RCC 7860 (cell line): ENCODE data around the gene NUP98.
"Not testable (repeated sequence)": the region's sequence is repeated elsewhere in the genome, so short reads cannot be mapped to it uniquely, and the experiment has no call there.

Source experiments
- DNase-seq: peaks from one replicate; pipeline ENCODE4 v3.0.0-alpha.2; 2015; ENCODE audit warnings: low spot score
- FAIRE-seq: peaks from 2 replicates; lab custom pipeline; 2012; peaks lifted over from hg19 to GRCh38; lab: Jason Lieb, UNC

NUP98 gene

DNA sequence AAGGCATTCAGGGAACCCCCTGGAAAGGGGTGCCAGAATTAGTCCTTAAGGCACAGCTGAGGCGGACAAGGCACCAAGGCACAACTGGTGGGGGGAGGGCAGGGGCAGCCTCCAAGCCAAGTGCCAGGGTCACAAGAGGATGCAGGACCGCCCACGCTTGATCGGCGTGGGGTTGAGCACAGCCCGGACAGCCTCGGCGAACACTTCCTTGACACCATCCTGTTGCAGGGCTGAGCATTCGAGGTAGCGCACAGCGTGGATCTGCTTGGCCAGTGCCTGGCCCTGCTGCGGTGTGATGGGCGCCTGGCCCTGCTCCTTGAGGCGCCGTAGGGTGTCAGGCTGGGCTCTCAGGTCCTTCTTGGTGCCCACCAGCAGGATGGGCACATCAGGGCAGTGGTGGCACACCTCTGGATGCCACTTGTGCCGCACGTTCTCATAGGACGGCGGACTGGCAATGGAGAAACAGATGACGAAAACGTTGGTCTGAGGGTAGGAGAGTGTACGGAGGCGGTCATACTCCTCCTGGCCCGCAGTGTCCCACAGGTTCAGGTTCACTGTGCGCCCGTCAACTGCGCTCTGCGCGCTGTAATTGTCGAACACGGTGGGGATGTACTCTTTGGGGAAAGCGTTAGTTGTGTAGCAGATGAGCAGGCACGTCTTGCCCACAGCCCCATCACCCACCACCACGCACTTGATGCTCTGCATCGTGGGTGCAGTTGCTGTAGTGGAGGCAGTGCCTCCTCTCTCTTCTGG lies 30.3 kb upstream of the NUP98 start:
- FAIRE-seq (no peak), DNase-seq (no peak)

GRCh38 chr11:3826721-3827120 lies 29.4 kb upstream of the NUP98 start:
- DNase-seq = no peak
- no peak for FAIRE-seq

DNA sequence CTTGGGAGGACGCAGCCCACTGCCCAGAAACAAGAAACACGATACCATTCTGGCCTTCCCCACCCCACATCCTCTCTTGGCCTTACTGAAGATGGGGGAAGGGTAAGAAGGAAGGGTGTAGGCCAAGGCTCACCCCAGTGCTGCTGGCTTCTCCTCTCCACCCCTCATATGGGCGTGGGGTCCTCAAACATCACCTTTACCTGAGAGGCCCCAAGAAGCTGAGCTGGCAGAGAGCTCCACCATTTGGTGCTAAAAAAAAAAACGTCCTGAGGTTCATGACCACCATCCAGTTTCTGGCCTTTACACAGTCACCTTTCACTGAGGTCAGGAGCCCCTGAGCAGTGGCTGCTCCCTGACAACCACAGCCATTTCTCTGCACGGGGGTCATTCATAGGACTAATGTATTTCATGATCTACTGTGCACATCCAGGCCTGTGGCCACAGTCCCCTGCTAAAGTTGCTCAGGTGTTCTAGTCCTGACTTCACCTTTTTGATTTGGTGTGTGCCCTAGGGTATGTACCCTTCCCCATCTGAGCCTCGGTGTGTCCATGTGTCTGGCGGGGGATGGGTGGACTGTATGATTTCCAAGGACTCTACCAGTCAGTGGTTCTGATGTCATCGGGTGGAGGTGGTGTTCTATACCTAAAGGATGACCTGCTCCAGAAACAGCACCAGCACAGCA lies 28.3 kb upstream of the NUP98 start:
- no peak for FAIRE-seq
- no peak for DNase-seq

DNA sequence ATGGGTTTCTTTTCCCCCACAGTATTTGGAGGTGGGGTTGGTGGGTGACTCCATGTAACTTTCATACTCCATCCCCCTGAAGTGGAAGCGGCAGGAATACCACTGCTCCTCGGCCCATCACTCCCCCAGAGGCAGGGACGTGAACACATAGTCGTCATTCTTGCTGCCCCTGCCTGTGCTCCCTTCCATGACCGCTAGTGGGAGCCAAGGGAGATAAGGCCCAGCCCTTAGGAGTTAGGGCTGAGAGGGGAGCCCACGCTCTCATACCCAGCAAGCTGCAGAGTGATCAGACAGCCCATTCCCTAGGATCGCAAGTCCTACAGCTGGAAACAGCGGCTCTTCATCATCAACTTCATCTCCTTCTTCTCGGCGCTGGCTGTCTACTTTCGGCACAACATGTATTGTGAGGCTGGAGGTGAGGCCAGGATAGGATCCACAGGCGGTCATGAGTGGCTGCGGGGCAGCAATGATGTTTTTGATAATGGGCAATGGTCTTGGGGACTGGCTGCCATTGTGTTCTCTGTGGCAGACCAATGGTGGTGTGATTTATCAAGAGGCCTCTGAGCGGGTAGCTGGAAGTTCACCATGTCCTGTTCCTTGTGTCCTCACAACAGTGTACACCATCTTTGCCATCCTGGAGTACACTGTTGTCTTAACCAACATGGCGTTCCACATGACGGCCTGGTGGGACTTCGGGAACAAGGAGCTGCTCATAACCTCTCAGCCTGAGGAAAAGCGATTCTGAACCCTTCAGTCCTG lies 27.5 kb upstream of the NUP98 start:
- DNase-seq (no peak), FAIRE-seq (no peak)

GRCh38 chr11:3823762-3824506 lies 26.6 kb upstream of the NUP98 start:
- DNase-seq (no peak), FAIRE-seq (no peak)

- DNase-seq (peak; percentile 48), FAIRE-seq (peak; percentile 65)
Measured at GRCh38 chr11:3823303-3823702, 25.9 kb upstream of the NUP98 start.

- DNase-seq = no peak
- FAIRE-seq = no peak
Measured at GRCh38 chr11:3822312-3822711, 25.0 kb upstream of the NUP98 start.

DNA sequence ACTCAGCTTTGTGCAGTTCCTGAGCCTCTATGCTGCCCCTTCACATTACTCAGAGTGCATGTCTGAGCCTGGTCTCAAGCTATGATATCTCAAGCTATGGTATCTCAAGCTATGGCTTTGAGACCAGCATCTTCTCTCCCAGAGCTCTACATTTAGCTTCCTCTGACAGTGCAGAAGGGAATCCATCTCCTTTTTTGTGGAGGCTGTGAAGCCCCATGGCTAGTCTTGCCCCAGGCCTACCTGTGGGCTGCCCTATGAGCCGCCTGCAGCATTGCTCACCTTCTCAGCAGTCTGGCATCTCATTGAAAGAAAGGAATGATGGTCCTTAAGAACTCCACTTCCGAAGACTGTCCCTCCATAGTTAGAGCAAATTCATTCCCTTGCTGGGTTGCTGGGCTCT lies 23.6 kb upstream of the NUP98 start:
- no peak for FAIRE-seq
- DNase-seq = no peak

DNA sequence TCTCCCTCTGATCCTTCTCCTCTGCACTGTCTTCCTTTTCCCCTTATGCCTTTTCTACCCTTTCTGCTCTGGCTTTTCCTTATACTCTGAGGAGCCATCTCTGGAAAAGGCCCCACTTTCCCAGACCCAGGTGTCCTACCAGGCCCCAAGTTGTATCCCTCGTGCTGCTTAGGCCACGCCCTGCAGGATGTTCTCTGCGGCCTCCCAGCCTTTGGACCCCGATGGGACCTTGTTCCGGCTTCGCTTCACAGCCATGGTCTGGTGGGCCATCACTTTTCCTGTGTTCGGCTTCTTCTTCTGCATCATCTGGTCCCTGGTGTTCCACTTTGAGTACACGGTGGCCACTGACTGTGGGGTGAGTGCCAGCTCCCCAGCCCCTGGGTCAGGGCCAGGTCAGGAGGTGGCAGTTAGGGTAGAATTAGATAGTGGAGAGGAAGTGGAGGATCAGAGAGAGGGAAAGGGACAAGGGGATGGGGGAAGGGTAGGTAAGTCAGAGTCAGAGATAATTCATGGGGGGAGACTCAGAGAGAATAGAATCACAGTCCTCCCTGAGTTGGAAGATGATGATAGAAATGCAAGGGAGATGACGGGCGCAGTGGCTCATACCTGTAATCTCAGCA lies 19.9 kb upstream of the NUP98 start:
- DNase-seq (no peak), FAIRE-seq (no peak)

- FAIRE-seq = no peak
- DNase-seq = no peak
Measured at GRCh38 chr11:3816673-3817072, 19.3 kb upstream of the NUP98 start.

GRCh38 chr11:3815845-3816244 lies 18.5 kb upstream of the NUP98 start:
- DNase-seq (no peak), FAIRE-seq (no peak)

DNA sequence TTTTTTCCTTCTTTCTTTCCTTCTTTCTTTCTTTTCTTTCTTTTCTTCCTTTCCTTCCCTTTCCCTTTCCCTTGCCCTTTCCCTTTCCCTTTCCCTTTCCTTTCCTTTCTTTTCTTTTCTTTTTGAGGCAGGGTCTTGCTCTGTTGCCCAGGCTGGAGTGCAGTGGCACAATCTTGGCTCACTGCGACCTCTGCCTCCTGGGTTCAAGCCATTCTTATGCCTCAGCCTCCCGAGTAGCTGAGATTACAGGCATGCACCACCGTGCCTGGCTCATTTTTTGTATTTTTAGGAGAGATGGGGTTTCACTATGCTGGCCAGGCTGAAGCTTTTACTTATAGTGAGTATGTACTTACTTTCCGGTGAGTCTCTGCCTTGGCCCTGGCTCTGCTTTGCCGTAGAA lies 17.5 kb upstream of the NUP98 start:
- not testable (repeated sequence) for FAIRE-seq

GRCh38 chr11:3810951-3811350 lies 13.6 kb upstream of the NUP98 start:
- DNase-seq (no peak), FAIRE-seq (no peak)

More for the DNA sequence above, 17.5 kb upstream of the NUP98 start:
- DNase-seq = not testable (repeated sequence)

DNA sequence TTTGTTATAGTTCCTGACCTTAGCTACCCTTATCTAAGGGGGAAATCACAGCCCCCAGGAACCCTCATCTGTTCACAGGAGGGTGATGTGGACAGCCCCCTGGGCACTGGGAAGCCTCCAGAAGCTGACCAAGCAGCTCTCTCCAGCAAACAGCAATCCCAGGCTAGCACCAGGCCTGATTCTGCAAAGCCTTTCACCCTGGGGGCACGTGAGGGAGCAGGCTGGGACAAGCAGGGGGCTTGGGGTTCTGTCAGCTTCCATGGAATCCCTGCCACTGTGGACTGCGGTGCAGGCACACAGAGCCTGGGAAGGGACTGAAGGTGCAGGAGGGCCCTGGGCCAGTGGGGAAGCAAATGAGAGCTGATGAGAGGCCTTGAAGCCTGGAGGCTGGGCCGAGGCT lies 13.1 kb upstream of the NUP98 start:
- FAIRE-seq (no peak), DNase-seq (no peak)

DNA sequence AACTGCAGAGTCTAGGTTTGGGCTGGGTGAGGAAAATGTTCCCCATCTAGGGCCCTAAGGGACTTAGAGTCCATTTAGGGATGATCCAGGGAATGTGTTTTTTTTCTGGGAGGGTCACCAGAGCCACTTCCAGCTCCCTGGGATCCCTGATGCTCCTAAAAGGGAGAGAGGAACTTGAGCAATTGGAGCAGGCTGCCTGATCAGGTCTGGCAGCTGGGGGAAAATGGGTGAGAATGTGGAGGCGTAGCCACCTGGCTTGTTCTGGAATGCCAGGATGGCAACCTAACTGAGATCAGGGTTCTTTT lies 12.2 kb upstream of the NUP98 start:
- FAIRE-seq (no peak), DNase-seq (no peak)

GRCh38 chr11:3808861-3809623 lies 11.7 kb upstream of the NUP98 start:
- DNase-seq = peak; percentile 43

GRCh38 chr11:3807909-3808860 lies 10.8 kb upstream of the NUP98 start, which contains the start of gene PGAP2:
PGAP2 (plus strand) TSS chr11:3808560; CDS start chr11:3811260, 2,700 bp downstream.
- DNase-seq = no peak
- FAIRE-seq = no peak

More at GRCh38 chr11:3808861-3809623, 11.7 kb upstream of the NUP98 start:
- no peak for FAIRE-seq

DNA sequence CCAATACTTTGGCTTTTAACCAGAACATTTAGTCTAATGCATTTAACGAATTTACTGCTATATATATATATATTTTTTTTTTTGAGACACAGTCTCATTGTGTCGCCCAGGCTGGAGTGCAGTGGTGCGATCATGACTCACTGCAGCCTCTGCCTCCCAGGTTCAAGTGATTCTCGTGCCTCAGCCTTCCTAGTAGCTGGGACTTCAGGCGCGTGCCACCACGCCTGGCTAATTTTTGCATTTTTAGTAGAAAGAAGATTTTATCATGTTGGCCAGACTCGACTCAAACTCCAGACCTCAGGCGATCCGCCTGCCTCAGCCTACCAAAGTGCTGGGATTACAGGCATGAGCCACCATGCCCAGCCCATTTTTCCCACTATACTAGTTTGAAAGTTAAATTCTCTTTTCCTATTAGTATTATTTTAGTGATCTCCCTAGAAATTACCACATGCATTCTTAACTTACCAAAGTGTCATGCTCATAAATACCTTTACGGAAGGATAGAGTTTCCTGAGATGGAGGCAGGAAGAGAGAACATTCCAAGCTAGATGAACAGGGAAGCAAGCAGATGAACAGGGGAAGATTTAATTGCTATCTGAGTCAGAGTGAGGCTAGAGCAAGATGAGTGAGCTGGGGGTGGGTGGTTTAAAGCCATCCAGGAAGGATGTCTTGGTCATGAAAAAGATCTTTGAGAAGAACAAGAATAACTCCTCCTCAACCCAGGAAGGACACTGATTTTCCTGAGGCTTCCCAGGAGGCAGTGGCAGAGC lies 6.6 kb upstream of the NUP98 start:
- DNase-seq (peak; percentile 89), FAIRE-seq (peak; percentile 84)
